HepG2 (cell line): ENCODE measurements around the gene PPP4R2. TPM values are rescaled to one million over a fixed set of nuclear protein-coding genes. Genes with fewer than 3 reads are reported as not detected.

ENCODE experiments used
- ETS1 ChIP-seq: sonication (generic); formaldehyde crosslinking; IDR thresholded peaks from 2 replicates; pipeline ENCODE4 v1.4.0; 2020; ENCODE audit warnings: missing genetic modification reagents
- FIP1L1 ChIP-seq: fragments of 200-400 bp; formaldehyde crosslinking; IDR thresholded peaks from 2 replicates; pipeline ENCODE4 v1.6.1; 2018; ENCODE audit warnings: low read depth, mild to moderate bottlenecking, low read length, moderate library complexity, borderline replicate concordance; ENCODE audit not compliant: insufficient read depth
- FOXA3 ChIP-seq: IDR thresholded peaks from 2 replicates; pipeline ENCODE4 v1.6.1; 2016; ENCODE audit warnings: missing genetic modification reagents, missing compliant biosample characterization
- GATA4 ChIP-seq: sonication (generic); IDR thresholded peaks from 2 replicates; pipeline ENCODE4 v1.6.1; 2016; ENCODE audit warnings: antibody characterized with exemption, low read depth, borderline replicate concordance
- IKZF1 ChIP-seq: fragments of 450-650 bp; IDR thresholded peaks from 2 replicates; pipeline ENCODE4 v1.7.1; 2016
- KDM2A ChIP-seq: sonication (generic); formaldehyde crosslinking; IDR thresholded peaks from 2 replicates; pipeline ENCODE4 v1.4.0; 2020; ENCODE audit warnings: low read depth, missing genetic modification reagents, borderline replicate concordance
- MEF2D ChIP-seq: sonication (generic); formaldehyde crosslinking; IDR thresholded peaks from 2 replicates; pipeline ENCODE4 v1.5.1; 2020; ENCODE audit warnings: mild to moderate bottlenecking, missing genetic modification reagents
- NFE2 ChIP-seq: sonication (generic); formaldehyde crosslinking; IDR thresholded peaks from 2 replicates; pipeline ENCODE4 v1.4.0; 2020; ENCODE audit warnings: missing genetic modification reagents
- SMAD9 ChIP-seq: sonication (generic); formaldehyde crosslinking; IDR thresholded peaks from 2 replicates; pipeline ENCODE4 v1.5.1; 2020; ENCODE audit warnings: mild to moderate bottlenecking, missing genetic modification reagents
- SMC3 ChIP-seq: IDR thresholded peaks from 2 replicates; pipeline ENCODE4 v1.6.1; 2011; ENCODE audit warnings: low read length, improper control_type of control experiment
- SP2 ChIP-seq: sonication (generic); formaldehyde crosslinking; IDR thresholded peaks from 2 replicates; pipeline ENCODE4 v1.5.1; 2020; ENCODE audit warnings: mild to moderate bottlenecking, missing genetic modification reagents
- ZBTB4 ChIP-seq: sonication (generic); formaldehyde crosslinking; IDR thresholded peaks from 2 replicates; pipeline ENCODE4 v1.4.0; 2020; ENCODE audit warnings: missing genetic modification reagents, mild to moderate bottlenecking, borderline replicate concordance
- ZNF136 ChIP-seq: sonication (generic); formaldehyde crosslinking; IDR thresholded peaks from 2 replicates; pipeline ENCODE4 v1.8.1; 2022; ENCODE audit warnings: low read depth, mild to moderate bottlenecking, moderate library complexity, missing genetic modification reagents
- ZNF292 ChIP-seq: sonication (generic); formaldehyde crosslinking; IDR thresholded peaks from 2 replicates; pipeline ENCODE4 v1.8.1; 2022; ENCODE audit warnings: mild to moderate bottlenecking, low read depth, missing genetic modification reagents, borderline replicate concordance
- ZNF329 ChIP-seq: sonication (generic); formaldehyde crosslinking; IDR thresholded peaks from 2 replicates; pipeline ENCODE4 v1.9.0; 2021; ENCODE audit warnings: low read depth, mild to moderate bottlenecking, missing genetic modification reagents
- ZNF484 ChIP-seq: sonication (generic); formaldehyde crosslinking; IDR thresholded peaks from 2 replicates; pipeline ENCODE4 v1.5.1; 2020; ENCODE audit warnings: mild to moderate bottlenecking, low read depth, missing genetic modification reagents, borderline replicate concordance
- ZNF530 ChIP-seq: sonication (generic); formaldehyde crosslinking; IDR thresholded peaks from 2 replicates; pipeline ENCODE4 v1.5.0; 2020; ENCODE audit warnings: low read depth, mild to moderate bottlenecking, missing genetic modification reagents
- ZNF562 ChIP-seq: sonication (generic); formaldehyde crosslinking; IDR thresholded peaks from 2 replicates; pipeline ENCODE4 v1.8.0; 2022; ENCODE audit warnings: missing genetic modification reagents, borderline replicate concordance
- ZNF577 ChIP-seq: sonication (generic); formaldehyde crosslinking; IDR thresholded peaks from 2 replicates; pipeline ENCODE4 v1.4.0; 2020; ENCODE audit warnings: mild to moderate bottlenecking, low read depth, missing genetic modification reagents, borderline replicate concordance
- polyA plus RNA-seq, 8 experiments: library from polyadenylated mRNA; depleted of rRNA in 3 of 8; stranded (reverse) in 7 of 8; unstranded in 1 of 8; fragments of >200 nt; fragmentation: Illumina TruSeq in 4 of 8; extraction: Trizol in 4 of 8; gene quantifications; 2 replicates each; pipeline versions ENCODE4 v1.2.1 to v1.2.3, GENCODE V29; 2011 to 2016; ENCODE audit warnings: low read depth in 4 of 8, missing spikeins in 1 of 8, mixed read lengths in 1 of 8; ENCODE audit not compliant: insufficient read depth in 1 of 8
- total RNA-seq, 5 experiments: library from RNA; depleted of rRNA; stranded (reverse); fragments of >200 nt; fragmentation: Illumina TruSeq; extraction: Trizol; gene quantifications; 2 replicates each; pipeline ENCODE4 v1.2.3, GENCODE V29; 2016; ENCODE audit warnings: low read depth in 1 of 5
- TF ChIP-seq, protein P1 (sequence below): sonication (generic); formaldehyde crosslinking; conservative IDR thresholded peaks from 2 replicates; pipeline ENCODE4 v1.4.0; 2020; ENCODE audit warnings: missing genetic modification reagents
- TF ChIP-seq, protein P2 (sequence below): sonication (generic); formaldehyde crosslinking; IDR thresholded peaks from 2 replicates; pipeline ENCODE4 v1.4.0; 2020; ENCODE audit warnings: missing genetic modification reagents

Gene PPP4R2
- total and polyA plus RNA-seq, 2 of the 13 experiments (the other 11 are each of a cell fraction or from before 2014, with no cell fraction given), result 22.3 to 161 TPM

DNA sequence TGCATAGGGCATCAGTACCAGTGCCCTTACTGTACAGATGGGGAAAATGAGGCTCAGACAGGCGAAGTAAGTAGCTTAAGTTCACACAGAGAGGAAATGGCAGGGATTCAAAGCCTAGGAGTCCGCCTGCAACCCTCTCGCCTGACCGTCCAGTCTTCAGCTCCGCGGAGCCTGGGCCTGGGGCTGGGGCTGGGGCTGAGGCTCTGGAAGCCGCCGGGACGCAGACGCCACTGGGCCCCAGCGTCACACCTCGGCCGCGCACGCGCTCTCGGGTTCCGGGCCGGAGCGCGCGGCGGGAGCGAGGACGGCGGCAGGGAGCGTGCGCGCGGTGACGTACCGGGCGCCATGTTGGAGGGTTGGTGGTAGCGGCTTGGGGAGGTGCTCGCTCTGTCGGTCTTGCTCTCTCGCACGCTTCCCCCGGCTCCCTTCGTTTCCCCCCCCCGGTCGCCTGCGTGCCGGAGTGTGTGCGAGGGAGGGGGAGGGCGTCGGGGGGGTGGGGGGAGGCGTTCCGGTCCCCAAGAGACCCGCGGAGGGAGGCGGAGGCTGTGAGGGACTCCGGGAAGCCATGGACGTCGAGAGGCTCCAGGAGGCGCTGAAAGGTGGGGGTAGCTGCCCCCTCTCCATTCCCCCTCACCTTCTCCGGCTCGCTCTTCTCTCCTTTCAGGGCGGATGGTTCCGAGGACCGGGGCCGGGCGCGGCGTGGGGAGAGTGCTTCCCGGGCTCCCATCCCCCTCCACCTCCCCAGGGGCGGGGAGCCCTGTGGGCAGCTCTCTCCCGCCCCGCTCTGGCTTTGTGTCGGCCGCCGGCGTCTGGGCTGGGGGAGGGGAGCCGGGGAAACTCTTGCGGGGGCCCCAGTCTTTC lies at the start of gene PPP4R2 (continued):
- TF ChIP-seq ZBTB4 (no peak), SMC3 (no peak), ZNF562 (CRISPR knock-in tag) (0 out of 2 replicates have a peak, but pooled peaks have one; percentile 26), GATA4 (peak; percentile 63; the same call in 1 of the 2 replicates), ETS1 (CRISPR knock-in tag) (no peak), ZNF292 (CRISPR knock-in tag) (peak; percentile 49), IKZF1 (no peak), KDM2A (peak; percentile 53), ZNF329 (CRISPR knock-in tag) (0 out of 2 replicates have a peak, but pooled peaks have one; percentile 32), NFE2 (CRISPR knock-in tag) (no peak), SMAD9 (no peak), FOXA3 (CRISPR knock-in tag) (no peak; the same call in 1 of the 2 replicates), ZNF484 (CRISPR knock-in tag) (no peak), FIP1L1 (no peak), ZNF577 (no peak), ZNF530 (CRISPR knock-in tag) (no peak), MEF2D (CRISPR knock-in tag) (0 out of 2 replicates have a peak, but pooled peaks have one; percentile 35), ZNF136 (no peak), SP2 (CRISPR knock-in tag) (no peak)
- TF ChIP-seq, protein P1, sequence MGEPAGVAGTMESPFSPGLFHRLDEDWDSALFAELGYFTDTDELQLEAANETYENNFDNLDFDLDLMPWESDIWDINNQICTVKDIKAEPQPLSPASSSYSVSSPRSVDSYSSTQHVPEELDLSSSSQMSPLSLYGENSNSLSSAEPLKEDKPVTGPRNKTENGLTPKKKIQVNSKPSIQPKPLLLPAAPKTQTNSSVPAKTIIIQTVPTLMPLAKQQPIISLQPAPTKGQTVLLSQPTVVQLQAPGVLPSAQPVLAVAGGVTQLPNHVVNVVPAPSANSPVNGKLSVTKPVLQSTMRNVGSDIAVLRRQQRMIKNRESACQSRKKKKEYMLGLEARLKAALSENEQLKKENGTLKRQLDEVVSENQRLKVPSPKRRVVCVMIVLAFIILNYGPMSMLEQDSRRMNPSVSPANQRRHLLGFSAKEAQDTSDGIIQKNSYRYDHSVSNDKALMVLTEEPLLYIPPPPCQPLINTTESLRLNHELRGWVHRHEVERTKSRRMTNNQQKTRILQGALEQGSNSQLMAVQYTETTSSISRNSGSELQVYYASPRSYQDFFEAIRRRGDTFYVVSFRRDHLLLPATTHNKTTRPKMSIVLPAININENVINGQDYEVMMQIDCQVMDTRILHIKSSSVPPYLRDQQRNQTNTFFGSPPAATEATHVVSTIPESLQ (CRISPR knock-in tag), result no peak; the same call in 1 of the 2 replicates
- TF ChIP-seq, protein P2, sequence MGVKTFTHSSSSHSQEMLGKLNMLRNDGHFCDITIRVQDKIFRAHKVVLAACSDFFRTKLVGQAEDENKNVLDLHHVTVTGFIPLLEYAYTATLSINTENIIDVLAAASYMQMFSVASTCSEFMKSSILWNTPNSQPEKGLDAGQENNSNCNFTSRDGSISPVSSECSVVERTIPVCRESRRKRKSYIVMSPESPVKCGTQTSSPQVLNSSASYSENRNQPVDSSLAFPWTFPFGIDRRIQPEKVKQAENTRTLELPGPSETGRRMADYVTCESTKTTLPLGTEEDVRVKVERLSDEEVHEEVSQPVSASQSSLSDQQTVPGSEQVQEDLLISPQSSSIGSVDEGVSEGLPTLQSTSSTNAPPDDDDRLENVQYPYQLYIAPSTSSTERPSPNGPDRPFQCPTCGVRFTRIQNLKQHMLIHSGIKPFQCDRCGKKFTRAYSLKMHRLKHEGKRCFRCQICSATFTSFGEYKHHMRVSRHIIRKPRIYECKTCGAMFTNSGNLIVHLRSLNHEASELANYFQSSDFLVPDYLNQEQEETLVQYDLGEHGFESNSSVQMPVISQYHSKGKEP (CRISPR knock-in tag), result peak; percentile 70
